HL-60 (cell line): ENCODE results near the gene NFIB.

ENCODE experiments used
- POLR2AphosphoS5 ChIP-seq: IDR thresholded peaks from 2 replicates; pipeline ENCODE4 v1.6.1; 2012; ENCODE audit warnings: low read depth
- TF ChIP-seq, protein P1 (sequence below): IDR thresholded peaks from one replicate; pipeline ENCODE4 v1.5.1; 2011; ENCODE audit warnings: low read length, control low read depth, inconsistent platforms; ENCODE audit not compliant: insufficient read depth

DNA sequence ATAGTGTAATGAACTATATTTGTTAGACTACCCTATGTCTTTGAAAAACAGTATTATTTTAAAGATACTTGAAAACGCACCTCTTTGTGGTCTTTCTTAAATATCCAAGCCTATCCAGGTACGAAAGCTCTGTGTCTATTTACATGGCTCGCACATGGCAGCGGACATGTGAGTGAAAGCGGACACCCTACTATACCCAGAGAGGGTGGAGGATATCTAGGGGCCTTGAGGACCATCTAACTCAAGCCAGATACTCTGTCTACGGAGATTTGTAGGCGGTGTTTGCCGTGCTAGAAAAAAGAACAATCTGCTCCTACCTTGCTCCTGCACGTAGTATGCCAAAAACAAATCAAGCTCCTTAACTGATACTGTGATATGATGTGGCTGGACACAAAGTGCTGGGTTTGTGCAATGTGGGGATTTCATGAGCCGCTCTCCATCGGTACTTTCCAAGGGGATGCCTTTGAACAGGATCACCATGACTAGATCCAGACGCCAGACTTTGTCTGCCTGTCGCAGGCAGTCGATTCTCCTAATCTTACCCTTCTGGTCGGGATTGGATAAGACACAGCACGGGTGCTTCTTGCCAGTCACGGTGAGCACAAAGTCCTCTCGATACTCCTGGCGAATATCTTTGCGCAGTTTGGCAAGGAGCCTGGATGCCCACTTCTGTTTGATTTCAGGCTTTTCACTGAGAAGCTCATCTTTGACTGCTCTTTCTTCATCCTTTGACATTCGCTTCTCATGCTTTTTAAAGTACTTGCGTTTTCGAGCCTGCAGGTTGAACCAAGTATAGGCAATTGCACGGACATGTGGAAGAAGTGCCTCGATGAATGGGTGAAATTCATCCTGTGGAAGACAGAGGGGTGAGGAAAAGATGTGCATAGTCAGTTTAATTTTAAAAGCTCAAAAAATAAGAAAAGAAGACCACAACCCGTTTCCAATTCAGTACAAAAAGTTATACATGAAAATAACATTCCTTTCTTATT lies 7.0 kb downstream of the NFIB start:
- TF ChIP-seq, protein P1, sequence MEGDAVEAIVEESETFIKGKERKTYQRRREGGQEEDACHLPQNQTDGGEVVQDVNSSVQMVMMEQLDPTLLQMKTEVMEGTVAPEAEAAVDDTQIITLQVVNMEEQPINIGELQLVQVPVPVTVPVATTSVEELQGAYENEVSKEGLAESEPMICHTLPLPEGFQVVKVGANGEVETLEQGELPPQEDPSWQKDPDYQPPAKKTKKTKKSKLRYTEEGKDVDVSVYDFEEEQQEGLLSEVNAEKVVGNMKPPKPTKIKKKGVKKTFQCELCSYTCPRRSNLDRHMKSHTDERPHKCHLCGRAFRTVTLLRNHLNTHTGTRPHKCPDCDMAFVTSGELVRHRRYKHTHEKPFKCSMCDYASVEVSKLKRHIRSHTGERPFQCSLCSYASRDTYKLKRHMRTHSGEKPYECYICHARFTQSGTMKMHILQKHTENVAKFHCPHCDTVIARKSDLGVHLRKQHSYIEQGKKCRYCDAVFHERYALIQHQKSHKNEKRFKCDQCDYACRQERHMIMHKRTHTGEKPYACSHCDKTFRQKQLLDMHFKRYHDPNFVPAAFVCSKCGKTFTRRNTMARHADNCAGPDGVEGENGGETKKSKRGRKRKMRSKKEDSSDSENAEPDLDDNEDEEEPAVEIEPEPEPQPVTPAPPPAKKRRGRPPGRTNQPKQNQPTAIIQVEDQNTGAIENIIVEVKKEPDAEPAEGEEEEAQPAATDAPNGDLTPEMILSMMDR: no peak
- TF ChIP-seq POLR2AphosphoS5: no peak
